ENCODE measurements around the gene PDK1.

PDK1 gene

DNA sequence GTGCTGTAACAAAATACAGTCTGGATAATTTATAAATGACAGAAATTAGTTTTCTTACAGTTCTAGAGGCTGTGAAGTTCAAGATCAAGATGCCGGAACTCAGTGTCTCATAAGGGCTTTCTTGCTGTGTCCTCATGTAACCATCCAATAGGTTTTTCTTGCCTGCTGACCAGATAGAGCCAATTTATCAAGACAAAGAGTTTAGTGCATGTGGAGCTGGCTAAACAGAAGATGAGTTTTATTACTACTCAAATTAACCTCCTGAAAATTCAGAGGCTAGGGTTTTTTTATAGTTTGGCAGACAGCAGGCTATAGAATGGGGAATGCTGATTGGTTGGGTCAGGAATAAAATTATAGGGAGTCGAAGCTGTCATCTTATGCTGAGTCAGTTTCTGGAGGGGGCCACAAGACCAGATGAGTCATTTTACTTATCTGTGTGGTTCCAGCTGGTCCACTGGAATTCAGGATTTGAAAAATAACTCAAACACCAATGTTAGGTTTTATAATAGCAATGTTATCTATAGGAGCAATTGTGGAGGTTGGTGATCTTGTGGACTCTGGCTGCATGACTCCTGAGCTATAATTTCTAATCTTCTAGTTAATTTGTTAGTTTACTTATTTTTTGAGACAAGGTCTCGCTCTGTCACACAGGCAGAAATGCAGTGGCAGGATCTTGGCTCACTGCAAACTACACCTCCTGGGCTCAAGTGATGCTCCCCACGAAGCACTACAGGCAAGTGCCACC, 3.2 kb upstream of the PDK1 start:
- peaks cover 5% of the 10 kb centered on the region; the same call in 1 of the 2 replicates for H3K36me3 ChIP-seq (ENCODE audit: insufficient read depth, low read length)
- no peak overlapping the region for H3K4me3 ChIP-seq (ENCODE audit: low read length)
- H3K27me3 ChIP-seq (ENCODE audit: insufficient read depth, low read length), result no peaks in the 10 kb centered on the region
- peak overlapping the region; percentile 89; the same call in 1 of the 2 replicates for H3K27ac ChIP-seq (ENCODE audit: low read depth, low read length)
- 91% methylated on average over 4 of the region's 4 CpGs for WGBS
- H3K9me3 ChIP-seq (ENCODE audit: insufficient read depth, low read depth, low read length), result peaks cover 11% of the 10 kb centered on the region
- peaks cover 48% of the 10 kb centered on the region for H3K4me1 ChIP-seq (ENCODE audit: insufficient read depth, low read length)
- H3K9ac ChIP-seq (ENCODE audit: low read depth, low read length), result no peak overlapping the region

DNA sequence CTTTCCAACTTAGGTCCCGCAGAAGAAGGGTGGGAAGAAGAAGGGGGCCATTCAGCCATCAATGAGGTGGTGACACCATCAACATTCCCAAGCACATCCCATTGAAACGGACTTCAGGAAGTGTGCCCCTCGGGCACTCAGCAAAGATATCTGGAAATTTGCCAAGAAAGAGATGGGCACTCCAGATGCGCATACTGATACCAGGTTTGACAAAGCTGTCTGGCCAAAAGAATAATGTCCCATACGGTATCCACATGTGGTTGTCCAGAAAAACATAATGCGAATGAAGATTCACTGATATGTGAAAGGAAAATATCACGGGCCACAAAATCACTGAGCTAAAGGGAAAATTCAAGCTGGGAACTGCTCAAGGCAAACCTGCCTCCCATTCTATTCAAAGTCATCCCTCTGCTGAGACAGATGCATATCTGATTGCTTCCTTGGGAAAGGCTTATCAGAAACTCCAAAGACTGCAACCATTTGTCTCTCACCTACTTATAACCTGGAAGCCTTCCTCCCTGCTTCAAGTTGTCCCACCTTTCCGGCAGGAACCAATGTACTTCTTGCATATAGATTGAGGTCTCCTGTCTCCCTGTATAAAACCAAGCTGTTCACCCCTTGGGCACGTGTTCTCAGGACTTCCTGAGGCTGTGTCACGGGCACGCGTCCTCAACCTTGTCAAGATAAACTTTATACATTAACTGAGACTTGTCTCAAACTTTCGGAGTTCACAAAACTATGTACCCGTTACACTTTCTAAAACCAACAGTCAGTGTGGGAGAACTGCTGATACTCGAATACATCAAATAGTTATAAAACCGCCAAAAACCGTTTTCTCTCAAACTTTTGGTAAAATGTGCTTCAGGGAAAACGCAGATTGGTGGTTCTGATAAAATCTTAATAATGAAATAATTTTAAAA, 1.3 kb upstream of the PDK1 start:
- no peaks in the 10 kb centered on the region for H3K9me3 ChIP-seq (ENCODE audit: insufficient read depth, low read depth, low read length)
- H3K36me3 ChIP-seq (ENCODE audit: insufficient read depth, low read length), result peaks cover 8% of the 10 kb centered on the region; the same call in 1 of the 2 replicates
- H3K27ac ChIP-seq (ENCODE audit: low read depth, low read length), result no peak overlapping the region
- peaks cover 48% of the 10 kb centered on the region for H3K4me1 ChIP-seq (ENCODE audit: insufficient read depth, low read length)
- H3K4me3 ChIP-seq (ENCODE audit: low read length), result peak overlapping the region; percentile 81
- H3K9ac ChIP-seq (ENCODE audit: low read depth, low read length), result no peak overlapping the region
- H3K27me3 ChIP-seq (ENCODE audit: insufficient read depth, low read length), result no peaks in the 10 kb centered on the region
- WGBS, result 67% methylated on average over 17 of the region's 18 CpGs

- 12% methylated on average over 8 of the region's 8 CpGs for WGBS
- Histone ChIP-seq H3K4me1 (ENCODE audit: insufficient read depth, low read length) (peaks cover 42% of the 10 kb centered on the region), H3K27me3 (ENCODE audit: insufficient read depth, low read length) (no peaks in the 10 kb centered on the region)
Measured at GRCh38 chr2:172555272-172555521, 693 bp upstream of the PDK1 start.

DNA sequence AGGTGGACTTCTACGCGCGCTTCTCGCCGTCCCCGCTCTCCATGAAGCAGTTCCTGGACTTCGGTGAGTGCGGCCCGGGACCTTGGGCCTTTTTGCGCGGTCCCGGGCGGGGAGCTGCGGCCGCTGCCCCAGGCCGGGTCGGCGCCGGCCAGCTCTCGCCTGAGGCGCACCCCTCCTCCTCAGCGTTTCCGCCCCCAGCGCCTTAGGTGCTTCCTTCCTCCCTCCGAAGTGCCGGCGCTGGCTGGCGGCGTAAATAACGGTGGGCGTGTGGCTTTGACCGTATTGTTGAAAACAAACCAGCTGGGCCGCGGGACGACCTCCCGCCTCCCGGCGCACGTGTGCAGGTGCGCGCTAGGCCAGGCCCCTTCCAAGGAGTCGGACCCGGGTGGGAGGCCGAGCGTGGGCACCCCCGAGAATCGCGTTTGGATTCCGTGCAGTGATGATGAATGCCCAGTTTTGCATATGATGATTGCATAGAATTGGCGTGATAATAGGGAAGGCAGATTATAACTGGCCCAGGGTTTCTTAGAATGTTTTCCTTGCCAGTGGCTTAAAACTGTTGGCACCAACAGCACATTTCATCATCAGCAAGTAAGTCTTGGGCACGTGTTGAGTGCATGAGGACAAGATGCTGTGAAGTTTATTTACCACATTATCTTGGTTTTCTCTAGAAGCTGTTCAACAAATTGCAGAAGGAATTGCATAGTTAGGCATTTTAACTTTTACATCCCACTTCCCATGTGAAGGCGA, 569 bp downstream of the PDK1 start:
- H3K9ac ChIP-seq (ENCODE audit: low read depth, low read length), result peak overlapping the region; percentile 80
- 1% methylated on average over 52 of the region's 52 CpGs for WGBS
- H3K4me3 ChIP-seq (ENCODE audit: low read length), result peak overlapping the region; percentile 81
- peaks cover 19% of the 10 kb centered on the region for H3K36me3 ChIP-seq (ENCODE audit: insufficient read depth, low read length)
- peak overlapping the region; percentile 84; the same call in 1 of the 2 replicates for H3K27ac ChIP-seq (ENCODE audit: low read depth, low read length)
- no peaks in the 10 kb centered on the region for H3K9me3 ChIP-seq (ENCODE audit: insufficient read depth, low read depth, low read length)
- no peaks in the 10 kb centered on the region for H3K27me3 ChIP-seq (ENCODE audit: insufficient read depth, low read length)
- H3K4me1 ChIP-seq (ENCODE audit: insufficient read depth, low read length), result peaks cover 37% of the 10 kb centered on the region

More at GRCh38 chr2:172555272-172555521, 693 bp upstream of the PDK1 start:
- peak overlapping the region; percentile 81 for H3K9ac ChIP-seq (ENCODE audit: low read depth, low read length)
- peaks cover 9% of the 10 kb centered on the region for H3K36me3 ChIP-seq (ENCODE audit: insufficient read depth, low read length)
- H3K4me3 ChIP-seq (ENCODE audit: low read length), result peak overlapping the region; percentile 81
- H3K27ac ChIP-seq (ENCODE audit: low read depth, low read length), result peak overlapping the region; percentile 84; the same call in 1 of the 2 replicates
- H3K9me3 ChIP-seq (ENCODE audit: insufficient read depth, low read depth, low read length), result no peaks in the 10 kb centered on the region

DNA sequence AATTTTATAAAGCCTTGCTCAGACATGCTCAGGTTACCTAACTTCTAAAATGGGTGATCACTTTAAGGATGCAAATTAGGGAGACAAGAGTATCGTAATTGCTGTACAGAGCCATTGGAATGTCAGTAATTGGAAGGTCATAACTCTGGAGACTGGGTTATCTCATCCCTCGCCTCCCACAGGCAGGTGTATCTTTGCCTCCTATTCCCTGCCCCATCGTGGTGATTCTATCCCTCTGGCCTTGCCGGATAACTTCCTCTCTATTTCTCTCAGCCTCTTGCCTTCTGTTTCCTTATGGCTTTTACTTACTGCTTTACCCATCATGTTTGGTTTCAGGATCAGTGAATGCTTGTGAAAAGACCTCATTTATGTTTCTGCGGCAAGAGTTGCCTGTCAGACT, 2.5 kb downstream of the PDK1 start:
- H3K27ac ChIP-seq (ENCODE audit: low read depth, low read length), result no peak overlapping the region
- no peak overlapping the region for H3K9ac ChIP-seq (ENCODE audit: low read depth, low read length)
- H3K36me3 ChIP-seq (ENCODE audit: insufficient read depth, low read length), result peaks cover 38% of the 10 kb centered on the region
- H3K27me3 ChIP-seq (ENCODE audit: insufficient read depth, low read length), result no peaks in the 10 kb centered on the region
- WGBS, result 69% methylated on average over 5 of the region's 5 CpGs
- peaks cover 20% of the 10 kb centered on the region for H3K4me1 ChIP-seq (ENCODE audit: insufficient read depth, low read length)
- H3K9me3 ChIP-seq (ENCODE audit: insufficient read depth, low read depth, low read length), result no peaks in the 10 kb centered on the region
- H3K4me3 ChIP-seq (ENCODE audit: low read length), result peak overlapping the region; percentile 81

DNA sequence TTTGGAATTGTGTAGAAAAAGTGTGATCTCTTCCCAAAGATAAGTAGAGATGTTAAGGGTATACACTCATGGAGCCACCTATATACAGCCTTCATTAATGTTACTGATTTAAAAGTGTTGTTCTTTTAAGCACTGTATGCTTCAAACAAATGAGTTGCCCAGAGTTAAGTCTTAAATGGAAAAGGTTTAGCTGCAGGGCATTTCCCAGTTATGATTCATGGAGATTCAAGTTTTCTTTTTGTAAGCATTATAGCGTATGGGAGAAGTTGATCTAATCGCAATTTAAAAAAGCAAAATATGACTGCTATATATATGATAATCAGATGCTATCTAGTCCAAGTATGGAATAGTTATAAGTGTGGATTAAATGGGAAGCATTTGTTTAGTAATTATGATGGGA, 4.8 kb downstream of the PDK1 start:
- H3K4me1 ChIP-seq (ENCODE audit: insufficient read depth, low read length), result peaks cover 15% of the 10 kb centered on the region
- peaks cover 60% of the 10 kb centered on the region for H3K36me3 ChIP-seq (ENCODE audit: insufficient read depth, low read length)
- no peaks in the 10 kb centered on the region for H3K27me3 ChIP-seq (ENCODE audit: insufficient read depth, low read length)
- H3K9me3 ChIP-seq (ENCODE audit: insufficient read depth, low read depth, low read length), result no peaks in the 10 kb centered on the region
- H3K9ac ChIP-seq (ENCODE audit: low read depth, low read length), result no peak overlapping the region
- H3K4me3 ChIP-seq (ENCODE audit: low read length), result no peak overlapping the region
- WGBS, result 95% methylated on average over 2 of the region's 2 CpGs
- H3K27ac ChIP-seq (ENCODE audit: low read depth, low read length), result no peak overlapping the region

DNA sequence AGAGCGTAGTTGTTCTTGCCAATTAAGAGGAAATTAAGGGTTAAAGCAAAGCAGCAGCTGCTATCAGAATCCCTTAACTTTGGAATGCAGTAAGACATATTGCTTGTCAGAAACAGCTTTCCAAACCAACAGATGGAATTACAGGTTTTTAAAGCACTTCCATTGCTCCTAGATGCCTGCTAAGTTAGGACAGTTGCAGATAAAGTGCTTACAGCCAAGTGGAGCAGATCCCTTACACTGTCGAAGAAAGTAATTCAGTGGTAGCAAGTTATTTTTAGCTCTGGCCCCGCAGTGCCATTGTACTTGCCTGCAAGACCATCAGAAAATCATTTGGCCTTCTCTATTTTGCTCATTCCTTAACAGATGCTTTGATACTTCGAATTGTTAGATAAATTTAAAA, 5.4 kb downstream of the PDK1 start:
- Histone ChIP-seq H3K9ac (ENCODE audit: low read depth, low read length) (no peak overlapping the region), H3K4me1 (ENCODE audit: insufficient read depth, low read length) (peaks cover 15% of the 10 kb centered on the region), H3K9me3 (ENCODE audit: insufficient read depth, low read depth, low read length) (no peaks in the 10 kb centered on the region), H3K27me3 (ENCODE audit: insufficient read depth, low read length) (no peaks in the 10 kb centered on the region), H3K27ac (ENCODE audit: low read depth, low read length) (no peak overlapping the region), H3K4me3 (ENCODE audit: low read length) (no peak overlapping the region), H3K36me3 (ENCODE audit: insufficient read depth, low read length) (peaks cover 66% of the 10 kb centered on the region)
- 92% methylated on average over 4 of the region's 4 CpGs for WGBS

- 93% methylated on average over 1 of the region's 1 CpG for WGBS
- peaks cover 15% of the 10 kb centered on the region for H3K4me1 ChIP-seq (ENCODE audit: insufficient read depth, low read length)
- no peaks in the 10 kb centered on the region for H3K27me3 ChIP-seq (ENCODE audit: insufficient read depth, low read length)
- H3K9me3 ChIP-seq (ENCODE audit: insufficient read depth, low read depth, low read length), result no peaks in the 10 kb centered on the region
- no peak overlapping the region for H3K4me3 ChIP-seq (ENCODE audit: low read length)
- no peak overlapping the region for H3K9ac ChIP-seq (ENCODE audit: low read depth, low read length)
- no peak overlapping the region for H3K27ac ChIP-seq (ENCODE audit: low read depth, low read length)
- H3K36me3 ChIP-seq (ENCODE audit: insufficient read depth, low read length), result peaks cover 76% of the 10 kb centered on the region
Measured at GRCh38 chr2:172562298-172562697, 6.4 kb downstream of the PDK1 start.

DNA sequence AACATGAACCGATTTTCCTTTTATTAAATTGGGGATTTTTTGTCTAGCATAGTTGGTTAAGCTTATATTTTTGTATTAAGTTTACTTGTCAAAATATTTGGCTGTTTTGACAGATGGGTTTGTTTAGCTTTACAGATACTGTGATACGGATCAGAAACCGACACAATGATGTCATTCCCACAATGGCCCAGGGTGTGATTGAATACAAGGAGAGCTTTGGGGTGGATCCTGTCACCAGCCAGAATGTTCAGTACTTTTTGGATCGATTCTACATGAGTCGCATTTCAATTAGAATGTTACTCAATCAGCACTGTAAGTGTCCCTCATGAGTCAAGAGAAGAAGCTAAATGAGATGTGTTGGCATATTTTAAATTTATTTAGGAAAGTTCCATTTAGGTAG, 8.5 kb downstream of the PDK1 start:
- H3K4me1 ChIP-seq (ENCODE audit: insufficient read depth, low read length), result peaks cover 8% of the 10 kb centered on the region; the same call in 1 of the 2 replicates
- no peaks in the 10 kb centered on the region for H3K27me3 ChIP-seq (ENCODE audit: insufficient read depth, low read length)
- no peaks in the 10 kb centered on the region for H3K9me3 ChIP-seq (ENCODE audit: insufficient read depth, low read depth, low read length)
- no peak overlapping the region for H3K9ac ChIP-seq (ENCODE audit: low read depth, low read length)
- H3K4me3 ChIP-seq (ENCODE audit: low read length), result no peak overlapping the region
- H3K36me3 ChIP-seq (ENCODE audit: insufficient read depth, low read length), result peaks cover 89% of the 10 kb centered on the region
- 91% methylated on average over 5 of the region's 5 CpGs for WGBS
- H3K27ac ChIP-seq (ENCODE audit: low read depth, low read length), result no peak overlapping the region

- no peak overlapping the region for H3K9ac ChIP-seq (ENCODE audit: low read depth, low read length)
- peaks cover 13% of the 10 kb centered on the region; the same call in 1 of the 2 replicates for H3K9me3 ChIP-seq (ENCODE audit: insufficient read depth, low read depth, low read length)
- H3K4me3 ChIP-seq (ENCODE audit: low read length), result no peak overlapping the region
- no peak overlapping the region for H3K27ac ChIP-seq (ENCODE audit: low read depth, low read length)
- no peaks in the 10 kb centered on the region for H3K4me1 ChIP-seq (ENCODE audit: insufficient read depth, low read length)
- H3K36me3 ChIP-seq (ENCODE audit: insufficient read depth, low read length), result peaks cover 90% of the 10 kb centered on the region
- no peaks in the 10 kb centered on the region for H3K27me3 ChIP-seq (ENCODE audit: insufficient read depth, low read length)
Measured at GRCh38 chr2:172571245-172571644, 15.4 kb downstream of the PDK1 start.

DNA sequence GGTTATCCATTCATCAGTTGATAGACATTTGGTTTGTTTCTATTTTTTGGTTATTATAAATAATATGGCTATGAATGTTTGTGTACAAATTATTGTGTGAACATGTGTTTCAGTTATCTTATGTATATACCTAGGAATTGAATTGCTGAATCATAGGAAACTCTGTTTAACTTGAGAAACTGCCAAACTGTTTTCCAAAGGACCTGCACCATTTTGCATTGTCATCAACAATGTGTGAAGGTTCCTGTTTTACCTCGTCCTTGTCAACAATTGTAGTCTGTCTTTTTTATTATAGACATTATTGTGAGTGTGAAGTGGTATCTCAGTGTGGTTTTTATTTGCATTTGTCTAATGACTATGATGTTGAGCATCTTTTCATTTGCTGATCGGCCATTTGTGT, 17.1 kb downstream of the PDK1 start:
- H3K36me3 ChIP-seq (ENCODE audit: insufficient read depth, low read length), result peaks cover 88% of the 10 kb centered on the region
- no peak overlapping the region for H3K9ac ChIP-seq (ENCODE audit: low read depth, low read length)
- WGBS, result 88% methylated on average over 2 of the region's 2 CpGs
- no peaks in the 10 kb centered on the region for H3K27me3 ChIP-seq (ENCODE audit: insufficient read depth, low read length)
- H3K4me3 ChIP-seq (ENCODE audit: low read length), result no peak overlapping the region
- no peak overlapping the region for H3K27ac ChIP-seq (ENCODE audit: low read depth, low read length)
- no peaks in the 10 kb centered on the region for H3K4me1 ChIP-seq (ENCODE audit: insufficient read depth, low read length)
- peaks cover 27% of the 10 kb centered on the region; the same call in 1 of the 2 replicates for H3K9me3 ChIP-seq (ENCODE audit: insufficient read depth, low read depth, low read length)

Data from HUES64 (cell line).